Activated naive CD4-positive, alpha-beta T cell treated with anti-CD3 and anti-CD28 coated beads for 36 hours (primary cell): ENCODE results near the gene SLC6A17. TPM values are rescaled to one million over a fixed set of nuclear protein-coding genes. Genes with fewer than 3 reads are reported as not detected.

Experiments used
- CTCF ChIA-PET: fragments of 350-600 bp; sonication (Branson Sonifier 250); formaldehyde crosslinking; loops from one replicate; lab custom pipeline; 2021; ENCODE audit warnings: antibody characterized with exemption; lab: Charles Lee
- DNase-seq: peaks from one replicate; pipeline ENCODE4 v3.0.0-alpha.2; 2020
- H3K27ac Mint-ChIP-seq: one replicate; pipeline ENCODE4 v1.8.0; 2021; ENCODE audit warnings: mild to moderate bottlenecking, mixed read lengths
- H3K27me3 Mint-ChIP-seq: one replicate; pipeline ENCODE4 v1.8.0; 2021; ENCODE audit warnings: low read depth, mixed read lengths
- H3K36me3 Mint-ChIP-seq: one replicate; pipeline ENCODE4 v1.8.0; 2021; ENCODE audit warnings: low read depth, mixed read lengths
- H3K4me1 Mint-ChIP-seq: one replicate; pipeline ENCODE4 v1.8.0; 2021; ENCODE audit warnings: low read depth, mixed read lengths
- H3K4me3 Mint-ChIP-seq: one replicate; pipeline ENCODE4 v1.8.0; 2021; ENCODE audit warnings: mild to moderate bottlenecking, moderate library complexity, mixed read lengths
- H3K9me3 Mint-ChIP-seq: one replicate; pipeline ENCODE4 v1.8.0; 2021; ENCODE audit warnings: mixed read lengths
- intact Hi-C: fragments of 100-400 bp; cut with micrococcal nuclease; formaldehyde crosslinking; loops from one replicate; pipeline ENCODE4 v1.15.1; 2023
- total RNA-seq, 2 experiments: library from RNA; stranded (reverse); gene quantifications; one replicate each; pipeline ENCODE4 v1.2.3, GENCODE V29; 2021

SLC6A17 gene
- total RNA-seq, 2 experiments from 2014 or later: 0.12 TPM; not detected in 1

- peaks cover 33% of the 10 kb centered on the region for H3K4me1 Mint-ChIP-seq
- CTCF ChIA-PET: interaction anchor here (3.2 kb wide), 1 partner anchor 11 kb away, joined by 13 read pairs; no protein-coding TSS in a partner anchor
- H3K27ac Mint-ChIP-seq: no peak overlapping the region
- H3K36me3 Mint-ChIP-seq: no peaks in the 10 kb centered on the region
- no peaks in the 10 kb centered on the region for H3K27me3 Mint-ChIP-seq
- H3K4me3 Mint-ChIP-seq: no peak overlapping the region
- no peak for DNase-seq
- H3K9me3 Mint-ChIP-seq: no peaks in the 10 kb centered on the region
- intact Hi-C loops: no loop called here
Measured at GRCh38 chr1:110218137-110218536, 67.8 kb downstream of the SLC6A17 start.

- CTCF ChIA-PET: interaction anchor here (0.5 to 2.4 kb wide), 3 partner anchors 11 to 188 kb away, joined by 3 to 9 read pairs (median 4); no protein-coding TSS in a partner anchor
- intact Hi-C loops: no loop called here
- DNase-seq: no peak
- no peak overlapping the region for H3K4me3 Mint-ChIP-seq
- peaks cover 27% of the 10 kb centered on the region for H3K4me1 Mint-ChIP-seq
- H3K27me3 Mint-ChIP-seq: no peaks in the 10 kb centered on the region
- peaks cover 4% of the 10 kb centered on the region for H3K36me3 Mint-ChIP-seq
- no peaks in the 10 kb centered on the region for H3K9me3 Mint-ChIP-seq
- no peak overlapping the region for H3K27ac Mint-ChIP-seq
Measured at GRCh38 chr1:110218739-110219138, 68.4 kb downstream of the SLC6A17 start.

- Mint-ChIP-seq H3K4me1 (peaks cover 21% of the 10 kb centered on the region), H3K27me3 (no peaks in the 10 kb centered on the region), H3K4me3 (no peak overlapping the region), H3K27ac (no peak overlapping the region), H3K36me3 (peaks cover 9% of the 10 kb centered on the region), H3K9me3 (no peaks in the 10 kb centered on the region)
- intact Hi-C loops: no loop called here
- no peak for DNase-seq
- CTCF ChIA-PET: interaction anchor here (1.0 to 2.4 kb wide), 2 partner anchors 12 to 119 kb away, joined by 4 to 9 read pairs; partner anchors contain the start of gene RBM15
Measured at GRCh38 chr1:110220324-110220723, 70.0 kb downstream of the SLC6A17 start.

- CTCF ChIA-PET: no interaction called here
- no peak for DNase-seq
- Mint-ChIP-seq H3K4me3 (no peak overlapping the region), H3K36me3 (peaks cover 9% of the 10 kb centered on the region), H3K27ac (no peak overlapping the region), H3K9me3 (no peaks in the 10 kb centered on the region), H3K4me1 (peaks cover 20% of the 10 kb centered on the region), H3K27me3 (no peaks in the 10 kb centered on the region)
- intact Hi-C loops: no loop called here
Measured at GRCh38 chr1:110221119-110221518, 70.8 kb downstream of the SLC6A17 start.

GRCh38 chr1:110223127-110223526 lies 72.8 kb downstream of the SLC6A17 start:
- peaks cover 3% of the 10 kb centered on the region for H3K4me1 Mint-ChIP-seq
- H3K9me3 Mint-ChIP-seq: no peaks in the 10 kb centered on the region

GRCh38 chr1:110223581-110223980 lies 73.3 kb downstream of the SLC6A17 start:
- Mint-ChIP-seq H3K4me1 (no peaks in the 10 kb centered on the region), H3K4me3 (no peak overlapping the region), H3K27me3 (no peaks in the 10 kb centered on the region), H3K36me3 (peaks cover 9% of the 10 kb centered on the region), H3K9me3 (no peaks in the 10 kb centered on the region), H3K27ac (no peak overlapping the region)
- CTCF ChIA-PET: no interaction called here
- intact Hi-C loops: no loop called here
- DNase-seq: no peak

More at GRCh38 chr1:110223127-110223526, 72.8 kb downstream of the SLC6A17 start:
- CTCF ChIA-PET: interaction anchor here (1.5 kb wide), 1 partner anchor 26 kb away, joined by 3 read pairs; no protein-coding TSS in a partner anchor
- Mint-ChIP-seq H3K27me3 (no peaks in the 10 kb centered on the region), H3K4me3 (no peak overlapping the region), H3K27ac (no peak overlapping the region), H3K36me3 (peaks cover 9% of the 10 kb centered on the region)
- intact Hi-C loops: no loop called here
- no peak for DNase-seq

- no peaks in the 10 kb centered on the region for H3K27me3 Mint-ChIP-seq
- H3K27ac Mint-ChIP-seq: no peak overlapping the region
- H3K36me3 Mint-ChIP-seq: peaks cover 11% of the 10 kb centered on the region
- no peak for DNase-seq
- intact Hi-C loops: no loop called here
- no peak overlapping the region for H3K4me3 Mint-ChIP-seq
- no peaks in the 10 kb centered on the region for H3K4me1 Mint-ChIP-seq
- H3K9me3 Mint-ChIP-seq: no peaks in the 10 kb centered on the region
- CTCF ChIA-PET: interaction anchor here (0.8 to 1.3 kb wide), 2 partner anchors 17 to 88 kb away, joined by 3 to 6 read pairs; no protein-coding TSS in a partner anchor
Measured at GRCh38 chr1:110224240-110224995, 74.1 kb downstream of the SLC6A17 start.

GRCh38 chr1:110225212-110225611 lies 74.9 kb downstream of the SLC6A17 start:
- CTCF ChIA-PET: interaction anchor here (1.3 kb wide), 1 partner anchor 17 kb away, joined by 6 read pairs; no protein-coding TSS in a partner anchor
- Mint-ChIP-seq H3K36me3 (peaks cover 11% of the 10 kb centered on the region), H3K27ac (no peak overlapping the region), H3K4me1 (no peaks in the 10 kb centered on the region), H3K9me3 (no peaks in the 10 kb centered on the region), H3K27me3 (no peaks in the 10 kb centered on the region), H3K4me3 (no peak overlapping the region)
- DNase-seq: no peak
- intact Hi-C loops: no loop called here

- CTCF ChIA-PET: no interaction called here
- Mint-ChIP-seq H3K9me3 (no peaks in the 10 kb centered on the region), H3K36me3 (peaks cover 11% of the 10 kb centered on the region), H3K27me3 (no peaks in the 10 kb centered on the region), H3K4me3 (no peak overlapping the region), H3K27ac (no peak overlapping the region), H3K4me1 (no peaks in the 10 kb centered on the region)
- DNase-seq: no peak
- intact Hi-C loops: no loop called here
Measured at GRCh38 chr1:110225756-110226404, 75.6 kb downstream of the SLC6A17 start.

- no peak for DNase-seq
- Mint-ChIP-seq H3K36me3 (peaks cover 11% of the 10 kb centered on the region), H3K27me3 (no peaks in the 10 kb centered on the region), H3K4me3 (no peak overlapping the region), H3K27ac (no peak overlapping the region), H3K9me3 (no peaks in the 10 kb centered on the region), H3K4me1 (no peaks in the 10 kb centered on the region)
- intact Hi-C loops: no loop called here
- CTCF ChIA-PET: interaction anchor here (1.1 to 1.3 kb wide), 3 partner anchors 9 to 269 kb away, joined by 3 to 4 read pairs (median 3); no protein-coding TSS in a partner anchor
Measured at GRCh38 chr1:110227774-110228173, 77.5 kb downstream of the SLC6A17 start.

GRCh38 chr1:110228381-110228780 lies 78.1 kb downstream of the SLC6A17 start:
- no peaks in the 10 kb centered on the region for H3K27me3 Mint-ChIP-seq
- intact Hi-C loops: no loop called here
- peaks cover 10% of the 10 kb centered on the region for H3K36me3 Mint-ChIP-seq
- H3K9me3 Mint-ChIP-seq: no peaks in the 10 kb centered on the region
- CTCF ChIA-PET: interaction anchor here (1.3 to 1.5 kb wide), 2 partner anchors 8 to 84 kb away, joined by 3 to 4 read pairs; no protein-coding TSS in a partner anchor
- H3K4me1 Mint-ChIP-seq: no peaks in the 10 kb centered on the region
- no peak overlapping the region for H3K4me3 Mint-ChIP-seq
- H3K27ac Mint-ChIP-seq: no peak overlapping the region
- DNase-seq: no peak

- CTCF ChIA-PET: interaction anchor here (1.3 to 1.5 kb wide), 2 partner anchors 8 to 84 kb away, joined by 3 to 4 read pairs; no protein-coding TSS in a partner anchor
- Mint-ChIP-seq H3K9me3 (no peaks in the 10 kb centered on the region), H3K36me3 (peaks cover 7% of the 10 kb centered on the region), H3K4me1 (no peaks in the 10 kb centered on the region), H3K27me3 (no peaks in the 10 kb centered on the region), H3K4me3 (no peak overlapping the region), H3K27ac (no peak overlapping the region)
- intact Hi-C loops: no loop called here
- DNase-seq: no peak
Measured at GRCh38 chr1:110228869-110229268, 78.6 kb downstream of the SLC6A17 start.
